Mucosa of rectum (tissue), 2 donors: Measurements from ENCODE around the gene TNS3.

Experiments
- H3K27ac ChIP-seq, 2 donors: one replicate each; pipeline ENCODE4 v1.7.0; 2013; ENCODE audit warnings: inconsistent platforms in 2 of 2, low read depth in 2 of 2, low read length in 2 of 2
- H3K27me3 ChIP-seq, 2 donors: one replicate each; pipeline ENCODE4 v1.7.0; 2013; ENCODE audit warnings: low read length in 2 of 2; ENCODE audit not compliant: control insufficient read depth in 2 of 2, insufficient read depth in 2 of 2
- H3K36me3 ChIP-seq, 2 donors: one replicate each; pipeline ENCODE4 v1.7.0; 2013; ENCODE audit warnings: low read length in 2 of 2; ENCODE audit not compliant: control insufficient read depth in 2 of 2, insufficient read depth in 2 of 2
- H3K4me1 ChIP-seq, 2 donors: one replicate each; pipeline ENCODE4 v1.7.0; 2013; ENCODE audit warnings: low read length in 2 of 2, mild to moderate bottlenecking in 1 of 2; ENCODE audit not compliant: control insufficient read depth in 2 of 2, insufficient read depth in 2 of 2
- H3K4me3 ChIP-seq, 2 donors: one replicate each; pipeline ENCODE4 v1.7.0; 2013; ENCODE audit warnings: low read length in 2 of 2
- H3K9ac ChIP-seq, 2 donors: one replicate each; pipeline ENCODE4 v1.7.0; 2013; ENCODE audit warnings: low read length in 2 of 2, low read depth in 1 of 2, mild to moderate bottlenecking in 1 of 2
- H3K9me3 ChIP-seq, 2 donors: one replicate each; pipeline ENCODE4 v1.7.0; 2013; ENCODE audit warnings: low read length in 2 of 2; ENCODE audit not compliant: control insufficient read depth in 2 of 2
- donor health status: healthy.
- donor health status: Normal muscosa, but diverticular disease.

The TNS3 gene

DNA sequence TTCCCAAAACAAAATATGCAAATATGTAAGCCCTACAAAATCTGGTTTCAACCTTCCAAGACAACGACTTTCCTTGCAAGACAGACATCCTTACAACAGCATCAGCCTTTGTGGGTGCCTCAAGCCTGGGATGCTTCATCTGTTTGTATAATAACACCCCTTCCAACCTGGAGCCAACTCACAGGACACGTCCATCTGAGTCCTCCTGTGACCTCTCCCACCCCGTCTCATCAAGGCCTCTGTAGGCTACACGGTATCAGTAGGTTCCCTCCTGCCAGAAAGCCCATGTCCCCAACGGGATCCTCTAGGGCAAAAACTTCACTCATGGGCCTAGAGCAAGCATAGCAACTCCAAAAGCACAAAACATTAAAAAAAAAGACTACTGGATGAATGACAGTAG is 173.2 kb downstream of the TNS3 start:
- H3K27ac ChIP-seq: no peak overlapping the region
- H3K9ac ChIP-seq: no peak overlapping the region
- H3K9me3 ChIP-seq: no peaks in the 10 kb centered on the region
- H3K36me3 ChIP-seq: peaks cover 12 to 15% of the 10 kb centered on the region in 2 donors
- H3K27me3 ChIP-seq: no peaks in the 10 kb centered on the region
- H3K4me3 ChIP-seq: no peak overlapping the region
- H3K4me1 ChIP-seq: peaks cover 27 to 37% of the 10 kb centered on the region in 2 donors

DNA sequence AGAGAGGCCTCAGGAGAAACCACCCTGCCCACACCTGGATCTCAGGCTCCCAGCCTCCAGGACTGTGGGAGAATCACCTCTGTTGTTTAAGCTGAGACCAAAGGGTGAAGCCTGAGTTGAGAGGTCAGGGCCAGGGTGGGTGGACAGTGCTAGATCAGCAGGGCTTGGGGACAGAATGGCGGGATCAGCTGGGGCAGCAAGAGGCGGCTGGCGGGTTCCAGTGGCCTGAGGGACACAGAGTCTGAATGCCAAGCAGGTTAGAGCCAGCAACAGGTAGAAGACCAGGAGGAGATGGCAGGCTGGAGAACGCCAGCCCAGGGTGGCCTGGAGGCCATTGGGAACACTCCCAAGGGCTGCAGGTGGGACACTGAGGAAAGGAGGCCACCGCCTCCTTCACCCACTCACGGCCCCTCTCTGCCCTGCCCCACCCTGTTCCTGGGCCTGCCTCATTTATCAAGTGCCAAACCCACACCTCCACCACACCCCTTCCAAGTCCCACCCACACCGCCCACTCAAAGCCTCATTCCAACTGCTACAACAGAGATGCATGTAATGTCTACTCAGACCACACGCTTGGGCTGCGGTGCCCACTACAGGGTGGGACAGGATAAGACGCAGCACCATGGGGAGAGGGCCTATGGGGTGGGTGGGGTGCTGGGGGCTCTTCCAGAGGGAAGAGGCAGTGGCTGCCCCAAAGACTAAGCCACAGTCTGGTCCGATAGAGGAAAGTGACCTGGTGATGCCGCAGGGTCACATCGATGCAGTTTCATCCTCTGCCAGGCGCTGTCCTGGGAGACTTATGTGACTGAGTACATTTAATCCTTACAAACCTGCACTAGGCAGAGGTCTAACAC is 173.9 kb downstream of the TNS3 start:
- peaks cover 9 to 15% of the 10 kb centered on the region in 2 donors for H3K36me3 ChIP-seq
- H3K9ac ChIP-seq: no peak overlapping the region
- H3K27me3 ChIP-seq: no peaks in the 10 kb centered on the region
- peaks cover 27 to 37% of the 10 kb centered on the region in 2 donors for H3K4me1 ChIP-seq
- no peak overlapping the region for H3K4me3 ChIP-seq
- H3K27ac ChIP-seq: peak overlapping the region in 1 of 2 donors; percentile 86
- H3K9me3 ChIP-seq: no peaks in the 10 kb centered on the region

DNA sequence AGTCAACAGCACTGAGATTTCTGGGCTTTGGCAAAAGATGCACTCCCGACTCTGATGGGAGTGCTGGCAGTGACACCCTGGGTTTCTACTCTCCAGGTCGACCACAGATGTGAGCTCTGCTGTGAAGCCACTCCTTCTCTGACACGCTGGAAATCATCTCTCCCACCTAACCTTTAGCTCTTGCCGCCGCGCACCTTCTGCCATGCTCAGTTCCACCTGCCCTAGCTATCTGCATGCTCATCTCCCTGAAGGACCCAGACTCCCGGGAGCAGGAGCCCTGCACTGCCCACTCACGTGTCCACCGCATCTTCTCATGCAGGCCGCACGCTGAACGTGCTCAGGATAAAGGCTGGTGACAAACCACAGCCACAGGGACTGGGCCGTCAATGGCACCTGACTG is 174.8 kb downstream of the TNS3 start:
- H3K9me3 ChIP-seq: no peaks in the 10 kb centered on the region
- H3K27me3 ChIP-seq: no peaks in the 10 kb centered on the region
- H3K36me3 ChIP-seq: peaks cover 11 to 18% of the 10 kb centered on the region in 2 donors
- peak overlapping the region; percentile 75 to 86 for H3K27ac ChIP-seq
- peaks cover 27 to 37% of the 10 kb centered on the region in 2 donors for H3K4me1 ChIP-seq
- no peak overlapping the region for H3K4me3 ChIP-seq
- peak overlapping the region in 1 of 2 donors; percentile 14 for H3K9ac ChIP-seq

DNA sequence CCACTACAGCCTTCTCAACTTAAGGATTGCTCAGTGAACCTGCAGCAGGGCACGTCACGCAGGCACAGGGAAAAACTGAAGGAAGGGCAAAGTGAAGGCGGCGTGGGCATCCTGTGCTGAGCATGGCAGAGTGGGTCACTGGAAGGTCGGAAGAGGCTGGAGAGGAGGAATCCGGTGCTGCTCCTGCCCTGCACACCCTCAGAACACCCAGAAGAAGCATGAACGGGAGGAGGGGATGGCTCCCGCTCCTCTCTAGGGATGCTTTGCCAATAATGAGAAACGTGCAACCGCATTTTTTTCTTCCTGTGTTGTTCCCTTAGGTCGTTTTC is 175.1 kb downstream of the TNS3 start:
- H3K4me1 ChIP-seq: peaks cover 27 to 37% of the 10 kb centered on the region in 2 donors
- H3K27me3 ChIP-seq: no peaks in the 10 kb centered on the region
- peak overlapping the region; percentile 75 to 86 for H3K27ac ChIP-seq
- H3K9ac ChIP-seq: peak overlapping the region; percentile 29 to 41
- peaks cover 11 to 19% of the 10 kb centered on the region in 2 donors for H3K36me3 ChIP-seq
- no peak overlapping the region for H3K4me3 ChIP-seq
- no peaks in the 10 kb centered on the region for H3K9me3 ChIP-seq

DNA sequence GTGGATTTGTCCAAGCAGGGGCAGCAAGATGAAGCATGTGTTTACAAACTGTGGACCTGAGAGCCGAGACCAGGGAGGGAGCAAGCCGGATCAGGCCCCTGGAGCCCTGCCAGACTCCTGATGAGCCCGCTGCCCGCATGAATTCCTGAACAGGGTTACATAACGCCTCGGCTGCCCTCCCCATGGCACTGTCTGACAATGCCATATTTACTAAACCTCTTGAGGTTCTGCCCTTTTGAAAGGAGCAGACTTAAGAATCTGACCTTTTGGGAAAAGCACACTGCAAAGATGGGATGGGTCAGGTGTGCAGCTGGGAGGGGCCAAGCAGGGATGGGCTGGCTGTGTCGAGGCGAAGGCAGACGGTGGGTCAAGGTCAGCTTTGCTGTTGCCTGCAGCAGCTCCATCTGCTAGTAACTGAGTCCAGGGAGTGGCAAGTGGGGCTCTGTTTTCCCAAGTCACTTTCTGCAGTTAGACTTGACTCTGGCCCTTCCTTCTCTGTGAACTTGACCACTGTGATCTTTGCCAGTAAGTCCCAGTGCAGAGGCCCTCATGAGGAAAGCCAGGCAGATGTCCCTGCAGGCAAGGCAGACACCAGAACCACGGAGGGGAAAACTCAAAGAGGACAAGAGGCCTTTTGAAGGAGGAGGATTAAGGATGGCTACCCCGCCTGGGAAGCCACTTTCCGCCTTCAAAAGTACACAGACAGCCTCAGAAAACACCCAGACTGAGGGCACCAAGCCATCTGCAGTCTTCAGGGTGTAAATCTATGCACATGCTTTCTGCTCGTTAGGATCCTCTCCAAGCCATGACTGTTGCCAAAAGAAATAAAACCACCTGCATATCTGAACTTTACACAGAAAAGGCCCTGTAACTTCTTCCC is 175.8 kb downstream of the TNS3 start:
- H3K4me1 ChIP-seq: peaks cover 27 to 37% of the 10 kb centered on the region in 2 donors
- H3K9me3 ChIP-seq: no peaks in the 10 kb centered on the region
- peak overlapping the region; percentile 75 to 86 for H3K27ac ChIP-seq
- H3K27me3 ChIP-seq: no peaks in the 10 kb centered on the region
- H3K36me3 ChIP-seq: peaks cover 6 to 18% of the 10 kb centered on the region in 2 donors
- H3K4me3 ChIP-seq: peak overlapping the region; percentile 26
- peak overlapping the region in 1 of 2 donors; percentile 29 for H3K9ac ChIP-seq

DNA sequence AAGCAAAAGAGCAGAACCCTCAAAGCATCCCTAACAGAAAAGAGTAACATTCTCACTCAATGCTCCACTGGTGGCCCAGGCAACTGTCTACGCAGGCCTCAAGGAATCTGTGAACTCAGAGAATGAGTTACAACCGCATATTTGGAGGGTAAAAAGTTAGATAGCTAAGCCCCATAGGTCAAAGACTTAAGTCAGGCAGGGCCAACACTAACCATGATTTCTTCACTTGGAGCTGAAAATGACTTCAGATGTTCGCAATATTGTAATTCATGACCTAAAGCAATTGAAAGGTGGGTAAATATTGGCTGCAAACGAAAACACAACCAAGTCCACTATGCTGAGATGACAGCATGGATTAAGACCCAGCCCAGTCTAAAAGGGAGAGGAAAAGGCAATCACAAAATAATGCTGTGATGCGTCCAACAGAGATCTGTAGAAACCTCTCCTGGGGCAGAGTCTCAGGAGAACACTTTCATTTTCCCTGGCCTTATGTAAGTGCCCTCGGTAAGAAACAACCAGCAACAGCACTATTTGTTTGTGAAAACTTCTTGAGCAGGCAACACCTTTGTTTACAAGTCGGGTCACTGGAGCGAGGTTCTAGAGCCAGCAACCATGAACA is 176.5 kb downstream of the TNS3 start:
- Histone ChIP-seq H3K9ac (peak overlapping the region in 1 of 2 donors; percentile 22), H3K27ac (peak overlapping the region; percentile 75 to 86), H3K9me3 (no peaks in the 10 kb centered on the region), H3K4me1 (peaks cover 27 to 37% of the 10 kb centered on the region in 2 donors), H3K36me3 (peaks cover 6 to 16% of the 10 kb centered on the region in 2 donors), H3K4me3 (peak overlapping the region; percentile 26 to 38), H3K27me3 (no peaks in the 10 kb centered on the region)

DNA sequence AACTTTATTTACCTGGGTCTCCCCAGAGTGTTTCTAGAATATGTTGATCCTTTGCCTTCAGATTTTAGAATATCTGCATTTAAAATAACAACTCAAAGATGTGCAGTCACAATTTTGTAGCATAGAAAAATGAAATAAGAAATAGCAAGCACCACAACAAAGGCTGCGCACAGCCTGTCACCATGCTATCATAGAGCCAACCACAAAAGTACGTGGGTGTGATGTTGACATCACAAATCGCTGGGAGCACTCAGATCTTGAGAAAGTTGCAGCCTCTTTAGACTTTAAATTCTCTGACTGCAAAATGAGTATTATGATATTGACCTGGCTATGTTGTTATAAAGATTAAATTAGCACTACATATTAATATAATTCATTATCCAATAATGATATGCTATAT is 177.9 kb downstream of the TNS3 start:
- no peaks in the 10 kb centered on the region for H3K27me3 ChIP-seq
- peaks cover 27 to 37% of the 10 kb centered on the region in 2 donors for H3K4me1 ChIP-seq
- no peak overlapping the region for H3K4me3 ChIP-seq
- H3K36me3 ChIP-seq: peaks cover 6 to 17% of the 10 kb centered on the region in 2 donors
- H3K9ac ChIP-seq: no peak overlapping the region
- H3K27ac ChIP-seq: no peak overlapping the region
- no peaks in the 10 kb centered on the region for H3K9me3 ChIP-seq

DNA sequence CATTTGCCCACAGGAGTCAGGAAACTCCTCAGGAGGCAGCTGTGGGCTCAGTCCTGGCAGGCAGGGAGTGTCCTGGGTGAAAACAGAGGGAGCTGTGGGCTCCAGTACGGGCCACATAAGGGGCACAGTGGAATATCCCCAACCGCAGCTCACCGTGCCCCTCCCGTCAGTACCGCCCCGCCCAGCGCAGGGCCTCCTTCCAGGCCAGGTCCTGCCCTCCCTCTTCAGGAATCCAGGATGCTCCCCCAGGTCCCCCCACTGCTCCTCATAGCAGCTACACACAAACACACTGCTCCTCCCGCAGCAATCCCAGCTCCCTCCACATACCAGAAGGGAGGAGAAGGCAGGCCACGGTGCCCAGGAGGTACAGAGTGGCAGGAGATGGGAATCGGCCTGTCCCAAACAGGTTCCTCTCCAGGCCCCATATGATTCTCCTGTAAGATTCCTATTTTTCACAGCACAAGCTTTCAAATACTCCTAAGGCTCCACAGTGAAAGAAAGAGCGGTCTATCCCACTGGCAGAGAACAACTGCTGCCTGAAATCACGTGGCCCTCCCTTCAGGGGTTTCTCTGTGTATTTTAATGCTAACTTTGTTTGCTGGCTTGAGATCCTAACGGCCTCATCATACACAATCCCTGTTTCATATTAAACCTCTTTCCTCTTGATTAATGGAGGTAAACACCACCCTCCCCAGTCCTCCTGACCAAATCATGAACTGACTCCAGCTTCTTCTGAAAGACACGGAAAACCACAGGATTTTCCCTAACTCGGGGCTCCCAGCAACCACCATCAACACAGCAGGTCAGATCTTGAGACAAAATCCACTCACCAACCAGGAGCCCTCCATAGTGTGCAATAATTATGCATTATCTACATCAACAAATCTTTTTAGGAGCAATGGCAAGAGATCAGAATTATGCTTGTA is 178.7 kb downstream of the TNS3 start:
- peaks cover 4 to 17% of the 10 kb centered on the region in 2 donors for H3K36me3 ChIP-seq
- H3K27me3 ChIP-seq: no peaks in the 10 kb centered on the region
- no peak overlapping the region for H3K9ac ChIP-seq
- no peak overlapping the region for H3K27ac ChIP-seq
- H3K9me3 ChIP-seq: no peaks in the 10 kb centered on the region
- H3K4me1 ChIP-seq: peaks cover 27 to 32% of the 10 kb centered on the region in 2 donors
- H3K4me3 ChIP-seq: no peak overlapping the region
